H1 (cell line): Measurements from ENCODE around the gene LRBA. TPM values are rescaled to one million over a fixed set of nuclear protein-coding genes. Genes with fewer than 3 reads are reported as not detected.

Source experiments
- CTCF ChIA-PET: fragments of 300-600 bp; sonication (Branson Sonifier 250); formaldehyde crosslinking; loops from one replicate; lab custom pipeline; 2021; ENCODE audit not compliant: partially characterized antibody; lab: Charles Lee
- POLR2A ChIA-PET: fragments of 300-600 bp; sonication (Branson Sonifier 250); formaldehyde crosslinking; loops from one replicate; lab custom pipeline; 2021; ENCODE audit warnings: inconsistent platforms; ENCODE audit not compliant: partially characterized antibody; lab: Charles Lee
- DNase-seq, 2 experiments: peaks; one replicate each; pipeline versions ENCODE4 v3.0.0 to v3.0.0-alpha.2; 2010 to 2022; ENCODE audit warnings: low spot score in 2 of 2, low read depth in 1 of 2, mixed read lengths in 1 of 2
- FAIRE-seq: peaks from 2 replicates; lab custom pipeline; 2011; peaks lifted over from hg19 to GRCh38; lab: Jason Lieb, UNC
- H2AFZ ChIP-seq: 2 replicates; pipeline ENCODE4 v1.8.1; 2012; ENCODE audit warnings: low read length, inconsistent platforms
- H2AK5ac ChIP-seq: 2 replicates; pipeline ENCODE4 v1.6.1; 2013; ENCODE audit warnings: low read depth, low read length
- H2BK120ac ChIP-seq: replicated peaks from 2 replicates; pipeline ENCODE3; 2013; ENCODE audit warnings: low read depth, low read length, inconsistent platforms
- H2BK12ac ChIP-seq: 2 replicates; pipeline ENCODE4 v1.6.1; 2013; ENCODE audit warnings: low read depth, low read length
- H2BK15ac ChIP-seq: 2 replicates; pipeline ENCODE4 v1.6.1; 2013; ENCODE audit warnings: low read length
- H2BK20ac ChIP-seq: 2 replicates; pipeline ENCODE4 v1.6.1; 2013; ENCODE audit warnings: low read length
- H2BK5ac ChIP-seq: 2 replicates; pipeline ENCODE4 v1.6.1; 2013; ENCODE audit warnings: low read depth, low read length
- H3K14ac ChIP-seq: 2 replicates; pipeline ENCODE4 v1.6.1; 2013; ENCODE audit warnings: inconsistent platforms; ENCODE audit not compliant: insufficient read length
- H3K18ac ChIP-seq: 2 replicates; pipeline ENCODE4 v1.6.1; 2013; ENCODE audit warnings: low read length; ENCODE audit errors: extremely low read depth
- H3K23ac ChIP-seq: 2 replicates; pipeline ENCODE4 v1.6.1; 2013; ENCODE audit warnings: inconsistent platforms; ENCODE audit not compliant: insufficient read length
- H3K23me2 ChIP-seq: 2 replicates; pipeline ENCODE4 v1.6.1; 2013; ENCODE audit warnings: low read depth, low read length
- H3K27ac ChIP-seq: 2 replicates; pipeline ENCODE4 v1.6.1; 2011; ENCODE audit warnings: low read depth, low read length, inconsistent platforms
- H3K27me3 ChIP-seq, 4 experiments: replicated peaks in 1 of 4; 1 replicate in 1 of 4; 2 replicates in 3 of 4; pipeline versions ENCODE4 v1.6.1 to v1.8.1; 2011 to 2013; ENCODE audit warnings: low read length in 3 of 4, mild to moderate bottlenecking in 3 of 4, inconsistent platforms in 2 of 4, mixed read lengths in 2 of 4, moderate library complexity in 1 of 4; ENCODE audit not compliant: control insufficient read depth in 3 of 4, insufficient read depth in 3 of 4; ENCODE audit errors: extremely low read depth in 1 of 4
- H3K36me3 ChIP-seq, 4 experiments: 2 replicates each; pipeline versions ENCODE4 v1.6.1 to v1.8.1; 2011 to 2013; ENCODE audit warnings: mild to moderate bottlenecking in 4 of 4, low read length in 3 of 4, moderate library complexity in 2 of 4, control low read depth in 1 of 4, inconsistent platforms in 1 of 4; ENCODE audit not compliant: insufficient read depth in 4 of 4, control insufficient read depth in 2 of 4
- H3K4ac ChIP-seq: replicated peaks from 2 replicates; pipeline ENCODE3; 2013; ENCODE audit warnings: low read length, low read depth, mixed read lengths, inconsistent platforms; ENCODE audit not compliant: insufficient read length
- H3K4me1 ChIP-seq, 4 experiments: replicated peaks in 1 of 4; 1 replicate in 1 of 4; 2 replicates in 3 of 4; pipeline versions ENCODE4 v1.6.1 to v1.8.1; 2011 to 2013; ENCODE audit warnings: low read length in 3 of 4, inconsistent platforms in 2 of 4, mixed read lengths in 1 of 4; ENCODE audit not compliant: insufficient read depth in 4 of 4, control insufficient read depth in 3 of 4
- H3K4me2 ChIP-seq, 2 experiments: 2 replicates each; pipeline versions ENCODE4 v1.6.1 to v1.8.1; 2011 to 2013; ENCODE audit warnings: low read depth in 2 of 2, low read length in 2 of 2, control low read depth in 1 of 2, inconsistent platforms in 1 of 2, mild to moderate bottlenecking in 1 of 2; ENCODE audit not compliant: insufficient read depth in 1 of 2
- H3K4me3 ChIP-seq, 4 experiments: fragments of 200-600, 300-600 bp in 1 of 4; sonication (generic), shearing (Covaris generic), sonication (Bioruptor Twin) in 1 of 4; 2 replicates each; pipeline versions ENCODE4 v1.5.1 to v1.8.1; 2011 to 2016; ENCODE audit warnings: low read length in 4 of 4, low read depth in 3 of 4, control low read depth in 2 of 4, inconsistent platforms in 2 of 4, mild to moderate bottlenecking in 2 of 4, mixed read lengths in 1 of 4, moderate library complexity in 1 of 4; ENCODE audit not compliant: insufficient read depth in 2 of 4; ENCODE audit errors: extremely low read depth in 1 of 4
- H3K56ac ChIP-seq: replicated peaks from 2 replicates; pipeline ENCODE3; 2013; ENCODE audit warnings: low read depth, mild to moderate bottlenecking, mixed read lengths, low read length, inconsistent platforms; ENCODE audit not compliant: insufficient read length
- H3K79me1 ChIP-seq: 2 replicates; pipeline ENCODE4 v1.6.1; 2013; ENCODE audit warnings: low read depth, low read length, control low read depth
- H3K79me2 ChIP-seq, 2 experiments: 2 replicates each; pipeline versions ENCODE4 v1.6.1 to v1.8.1; 2012 to 2013; ENCODE audit warnings: low read length in 2 of 2, mild to moderate bottlenecking in 2 of 2, inconsistent platforms in 1 of 2; ENCODE audit not compliant: insufficient read depth in 2 of 2, control insufficient read depth in 1 of 2
- H3K9ac ChIP-seq, 4 experiments: replicated peaks in 1 of 4; 1 replicate in 1 of 4; 2 replicates in 3 of 4; pipeline versions ENCODE4 v1.6.1 to v1.8.1; 2011 to 2013; ENCODE audit warnings: low read depth in 3 of 4, low read length in 3 of 4, control low read depth in 2 of 4, mild to moderate bottlenecking in 2 of 4, moderate library complexity in 2 of 4, inconsistent platforms in 1 of 4; ENCODE audit errors: extremely low read depth in 1 of 4
- H3K9me3 ChIP-seq, 2 experiments: 2 replicates each; pipeline versions ENCODE4 v1.6.1 to v1.8.1; 2012 to 2013; ENCODE audit warnings: mild to moderate bottlenecking in 2 of 2, moderate library complexity in 2 of 2, control low read depth in 1 of 2, inconsistent platforms in 1 of 2, low read depth in 1 of 2, low read length in 1 of 2, mixed read lengths in 1 of 2; ENCODE audit not compliant: insufficient read depth in 2 of 2
- H4K20me1 ChIP-seq, 2 experiments: replicated peaks in 1 of 2; 2 replicates each; pipeline versions ENCODE3 to v1.8.1; 2011 to 2013; ENCODE audit warnings: inconsistent platforms in 2 of 2, low read length in 2 of 2, mild to moderate bottlenecking in 1 of 2; ENCODE audit not compliant: insufficient read depth in 2 of 2, control insufficient read depth in 1 of 2
- H4K5ac ChIP-seq: 2 replicates; pipeline ENCODE4 v1.6.1; 2013; ENCODE audit warnings: low read length, low read depth, mixed read lengths, inconsistent platforms; ENCODE audit not compliant: insufficient read length
- H4K8ac ChIP-seq: 2 replicates; pipeline ENCODE4 v1.8.0; 2013; ENCODE audit warnings: mild to moderate bottlenecking, moderate library complexity, low read length, inconsistent platforms; ENCODE audit not compliant: insufficient read depth; ENCODE audit errors: extremely low read depth
- H4K91ac ChIP-seq: replicated peaks from 2 replicates; pipeline ENCODE3; 2013; ENCODE audit warnings: low read length, mixed read lengths, inconsistent platforms; ENCODE audit not compliant: insufficient read length
- BCL11A ChIP-seq, 2 experiments: IDR thresholded peaks; one replicate each; pipeline ENCODE4 v1.6.1; 2011; ENCODE audit warnings: low read depth in 2 of 2, low read length in 2 of 2, mild to moderate bottlenecking in 2 of 2
- GABPA ChIP-seq: IDR thresholded peaks from 2 replicates; pipeline ENCODE4 v1.6.1; 2011; ENCODE audit warnings: mild to moderate bottlenecking, low read length, moderate library complexity, borderline replicate concordance; ENCODE audit not compliant: insufficient read depth
- HDAC6 ChIP-seq: IDR thresholded peaks from one replicate; pipeline ENCODE4 v1.7.1; 2012; ENCODE audit warnings: low read depth, mild to moderate bottlenecking, inconsistent platforms, low read length, moderate library complexity
- MAFK ChIP-seq: IDR thresholded peaks from 2 replicates; pipeline ENCODE4 v1.6.1; 2012; ENCODE audit warnings: low read depth, mild to moderate bottlenecking, improper control_type of control experiment, low read length
- POLR2AphosphoS5 ChIP-seq: IDR thresholded peaks from 2 replicates; pipeline ENCODE4 v1.6.1; 2011; ENCODE audit warnings: low read depth, low read length
- SIRT6 ChIP-seq: IDR thresholded peaks from one replicate; pipeline ENCODE4 v1.7.1; 2012; ENCODE audit warnings: low read length, inconsistent platforms
- TAF7 ChIP-seq: optimal IDR thresholded peaks from 2 replicates; pipeline ENCODE3; 2011; ENCODE audit warnings: low read depth, mild to moderate bottlenecking, inconsistent platforms, low read length, moderate library complexity, borderline replicate concordance
- TBP ChIP-seq: IDR thresholded peaks from 2 replicates; pipeline ENCODE4 v1.6.1; 2011; ENCODE audit warnings: low read depth, low read length, improper control_type of control experiment
- TCF12 ChIP-seq: IDR thresholded peaks from 2 replicates; pipeline ENCODE4 v1.6.1; 2011; ENCODE audit warnings: low read depth, mild to moderate bottlenecking, low read length
- polyA plus RNA-seq, 7 experiments: library from polyadenylated mRNA; depleted of rRNA in 3 of 7; stranded (reverse) in 5 of 7; unstranded in 2 of 7; fragments of >200 nt in 5 of 7; fragments of 200-250 nt in 2 of 7; gene quantifications; 1 replicate in 5 of 7; 2 replicates in 1 of 7; 4 replicates in 1 of 7; pipeline versions ENCODE4 v1.2.1 to v1.2.3, GENCODE V29; 2011 to 2013; ENCODE audit warnings: missing spikeins in 2 of 7, mixed read lengths in 2 of 7
- total RNA-seq: library from RNA; stranded (reverse); fragmentation: NEBNext Ultra II Directional; extraction: Animal tissue kit (Norgen Biotek cat#: 25700); gene quantifications from 2 replicates; pipeline ENCODE4 v1.2.1, GENCODE V29; 2021
- TF ChIP-seq, protein P1 (sequence below): IDR thresholded peaks from 2 replicates; pipeline ENCODE4 v1.6.1; 2012; ENCODE audit warnings: low read length, inconsistent platforms

Gene LRBA
- total and polyA plus RNA-seq, 2 of the 8 experiments (the other 6 are each of a cell fraction or from before 2014, with no cell fraction given), result 54.6 to 83.2 TPM

DNA sequence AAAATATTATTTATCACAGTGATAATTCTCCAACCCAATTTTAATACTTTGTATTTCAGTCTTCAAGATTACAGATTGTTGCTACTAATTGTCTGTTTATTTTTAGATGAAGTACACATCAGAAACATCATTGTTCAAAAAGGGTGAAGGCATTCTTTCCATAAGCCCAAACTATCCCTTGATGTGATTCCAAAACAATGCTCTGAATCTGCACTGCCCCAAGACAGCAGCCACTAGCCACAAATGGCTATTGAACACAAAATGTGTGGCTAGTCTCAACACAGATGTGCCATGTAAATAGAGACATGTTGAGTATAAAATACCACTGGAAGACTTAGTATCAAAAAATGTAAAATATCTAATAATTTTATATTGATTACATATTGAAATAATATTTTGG lies 583.9 kb downstream of the LRBA start:
- Histone ChIP-seq H2BK15ac (no peak overlapping the region), H3K23me2 (no peaks in the 10 kb centered on the region), H3K4me2 (no peak overlapping the region), H2AFZ (no peak overlapping the region), H4K8ac (no peak overlapping the region), H3K23ac (no peak overlapping the region), H3K14ac (no peak overlapping the region), H3K4ac (no peak overlapping the region), H3K18ac (no peak overlapping the region), H2BK120ac (no peak overlapping the region), H3K56ac (no peak overlapping the region), H3K27me3 (no peaks in the 10 kb centered on the region), H2BK12ac (no peak overlapping the region), H4K20me1 (no peaks in the 10 kb centered on the region), H3K9ac (no peak overlapping the region), H3K27ac (no peak overlapping the region), H2BK20ac (no peak overlapping the region), H3K79me1 (no peaks in the 10 kb centered on the region), H3K4me1 (no peaks in the 10 kb centered on the region), H2BK5ac (no peak overlapping the region), H4K91ac (no peak overlapping the region), H2AK5ac (no peak overlapping the region), H3K36me3 (no peaks in the 10 kb centered on the region), H3K9me3 (no peaks in the 10 kb centered on the region), H3K79me2 (no peaks in the 10 kb centered on the region), H4K5ac (no peak overlapping the region), H3K4me3 (no peak overlapping the region)
- ChIA-PET CTCF (no interaction called here), POLR2A (no interaction called here)
- FAIRE-seq (no peak), DNase-seq (no peak)
- TF ChIP-seq TCF12 (no peak), GABPA (no peak), TBP (no peak), MAFK (no peak), HDAC6 (no peak), SIRT6 (no peak), TAF7 (no peak), BCL11A (IDR thresholded peaks at IDR 0.05; ENCODE audit: low read depth in 2 of 2, low read length in 2 of 2) (no peak), POLR2AphosphoS5 (no peak)
- TF ChIP-seq, protein P1, sequence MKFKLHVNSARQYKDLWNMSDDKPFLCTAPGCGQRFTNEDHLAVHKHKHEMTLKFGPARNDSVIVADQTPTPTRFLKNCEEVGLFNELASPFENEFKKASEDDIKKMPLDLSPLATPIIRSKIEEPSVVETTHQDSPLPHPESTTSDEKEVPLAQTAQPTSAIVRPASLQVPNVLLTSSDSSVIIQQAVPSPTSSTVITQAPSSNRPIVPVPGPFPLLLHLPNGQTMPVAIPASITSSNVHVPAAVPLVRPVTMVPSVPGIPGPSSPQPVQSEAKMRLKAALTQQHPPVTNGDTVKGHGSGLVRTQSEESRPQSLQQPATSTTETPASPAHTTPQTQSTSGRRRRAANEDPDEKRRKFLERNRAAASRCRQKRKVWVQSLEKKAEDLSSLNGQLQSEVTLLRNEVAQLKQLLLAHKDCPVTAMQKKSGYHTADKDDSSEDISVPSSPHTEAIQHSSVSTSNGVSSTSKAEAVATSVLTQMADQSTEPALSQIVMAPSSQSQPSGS, result no peak
